Prostate gland (tissue), 2 donors: ENCODE results near the gene MSN.

Source experiments
- POLR2A ChIP-seq: fragments of 450-650 bp; IDR thresholded peaks from one replicate; pipeline ENCODE4 v1.6.1; 2016; ENCODE audit warnings: antibody characterized with exemption, mild to moderate bottlenecking
- TF ChIP-seq, protein P1 (sequence below), 4 experiments: fragments of 200-600 bp in 2 of 4; fragments of 450-650 bp in 2 of 4; sonication (generic) in 2 of 4; IDR thresholded peaks; 1 replicate in 3 of 4; 2 replicates in 1 of 4; pipeline ENCODE4 v1.5.1; 2016 to 2019; ENCODE audit warnings: antibody characterized with exemption in 4 of 4, mild to moderate bottlenecking in 2 of 4, moderate library complexity in 2 of 4

DNA sequence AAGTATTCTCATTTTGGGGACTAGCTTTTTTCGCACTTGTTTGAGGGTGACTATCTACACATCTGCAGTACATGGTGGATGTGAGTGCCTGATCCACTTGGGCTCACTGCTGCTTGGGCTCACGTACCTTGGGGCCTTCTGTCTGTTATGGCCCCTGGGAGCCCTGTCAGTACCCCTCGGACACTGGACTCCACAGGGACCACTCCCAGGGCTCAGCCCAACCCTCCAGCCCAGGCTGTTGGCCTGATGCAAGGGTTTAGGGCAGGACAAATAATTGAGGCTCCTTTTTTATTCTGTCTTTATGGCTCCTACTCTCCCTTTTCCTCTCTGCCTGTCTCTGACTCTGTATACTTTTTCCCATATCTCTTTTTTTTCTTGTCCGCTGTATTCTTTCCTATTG lies 32.7 kb upstream of the MSN start:
- TF ChIP-seq, protein P1, sequence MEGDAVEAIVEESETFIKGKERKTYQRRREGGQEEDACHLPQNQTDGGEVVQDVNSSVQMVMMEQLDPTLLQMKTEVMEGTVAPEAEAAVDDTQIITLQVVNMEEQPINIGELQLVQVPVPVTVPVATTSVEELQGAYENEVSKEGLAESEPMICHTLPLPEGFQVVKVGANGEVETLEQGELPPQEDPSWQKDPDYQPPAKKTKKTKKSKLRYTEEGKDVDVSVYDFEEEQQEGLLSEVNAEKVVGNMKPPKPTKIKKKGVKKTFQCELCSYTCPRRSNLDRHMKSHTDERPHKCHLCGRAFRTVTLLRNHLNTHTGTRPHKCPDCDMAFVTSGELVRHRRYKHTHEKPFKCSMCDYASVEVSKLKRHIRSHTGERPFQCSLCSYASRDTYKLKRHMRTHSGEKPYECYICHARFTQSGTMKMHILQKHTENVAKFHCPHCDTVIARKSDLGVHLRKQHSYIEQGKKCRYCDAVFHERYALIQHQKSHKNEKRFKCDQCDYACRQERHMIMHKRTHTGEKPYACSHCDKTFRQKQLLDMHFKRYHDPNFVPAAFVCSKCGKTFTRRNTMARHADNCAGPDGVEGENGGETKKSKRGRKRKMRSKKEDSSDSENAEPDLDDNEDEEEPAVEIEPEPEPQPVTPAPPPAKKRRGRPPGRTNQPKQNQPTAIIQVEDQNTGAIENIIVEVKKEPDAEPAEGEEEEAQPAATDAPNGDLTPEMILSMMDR (IDR thresholded peaks at IDR 0.05), result no peak
- no peak for TF ChIP-seq POLR2A
